ENCODE results near the gene TSPEAR. TPM values are rescaled to one million over a fixed set of nuclear protein-coding genes. Genes with fewer than 3 reads are reported as not detected.
"Not testable (repeated sequence)": the region's sequence is repeated elsewhere in the genome, so short reads cannot be mapped to it uniquely, and the experiment has no call there.

The TSPEAR gene
- polyA plus RNA-seq, 3 donors from 2014 or later, result not detected

- H3K4me3 Mint-ChIP-seq, result no peak overlapping the region
These were observed 205.6 kb downstream of the TSPEAR start for GRCh38 chr21:44505673-44506278.

GRCh38 chr21:44503901-44504399, 207.4 kb downstream of the TSPEAR start:
- Mint-ChIP-seq H3K27me3 (ENCODE audit: low read depth in 3 of 3) (peaks cover 0 to 4% (median 2%) of the 10 kb centered on the region in 3 donors), H3K4me1 (no peaks in the 10 kb centered on the region), H3K36me3 (no peaks in the 10 kb centered on the region), H3K27ac (no peak overlapping the region), H3K9me3 (no peaks in the 10 kb centered on the region), H3K4me3 (no peak overlapping the region)
- no peak for DNase-seq

More at GRCh38 chr21:44505673-44506278, 205.6 kb downstream of the TSPEAR start:
- DNase-seq, result no peak
- Mint-ChIP-seq H3K9me3 (no peaks in the 10 kb centered on the region), H3K36me3 (no peaks in the 10 kb centered on the region), H3K27me3 (ENCODE audit: low read depth in 3 of 3) (peaks cover 0 to 4% (median 3%) of the 10 kb centered on the region in 3 donors), H3K4me1 (no peaks in the 10 kb centered on the region), H3K27ac (no peak overlapping the region)

GRCh38 chr21:44503006-44503889, 208.1 kb downstream of the TSPEAR start:
- not testable (repeated sequence) for H3K9me3 Mint-ChIP-seq; H3K4me3 Mint-ChIP-seq; H3K36me3 Mint-ChIP-seq; H3K27me3 Mint-ChIP-seq (ENCODE audit: low read depth in 3 of 3); DNase-seq; H3K27ac Mint-ChIP-seq; H3K4me1 Mint-ChIP-seq

DNA sequence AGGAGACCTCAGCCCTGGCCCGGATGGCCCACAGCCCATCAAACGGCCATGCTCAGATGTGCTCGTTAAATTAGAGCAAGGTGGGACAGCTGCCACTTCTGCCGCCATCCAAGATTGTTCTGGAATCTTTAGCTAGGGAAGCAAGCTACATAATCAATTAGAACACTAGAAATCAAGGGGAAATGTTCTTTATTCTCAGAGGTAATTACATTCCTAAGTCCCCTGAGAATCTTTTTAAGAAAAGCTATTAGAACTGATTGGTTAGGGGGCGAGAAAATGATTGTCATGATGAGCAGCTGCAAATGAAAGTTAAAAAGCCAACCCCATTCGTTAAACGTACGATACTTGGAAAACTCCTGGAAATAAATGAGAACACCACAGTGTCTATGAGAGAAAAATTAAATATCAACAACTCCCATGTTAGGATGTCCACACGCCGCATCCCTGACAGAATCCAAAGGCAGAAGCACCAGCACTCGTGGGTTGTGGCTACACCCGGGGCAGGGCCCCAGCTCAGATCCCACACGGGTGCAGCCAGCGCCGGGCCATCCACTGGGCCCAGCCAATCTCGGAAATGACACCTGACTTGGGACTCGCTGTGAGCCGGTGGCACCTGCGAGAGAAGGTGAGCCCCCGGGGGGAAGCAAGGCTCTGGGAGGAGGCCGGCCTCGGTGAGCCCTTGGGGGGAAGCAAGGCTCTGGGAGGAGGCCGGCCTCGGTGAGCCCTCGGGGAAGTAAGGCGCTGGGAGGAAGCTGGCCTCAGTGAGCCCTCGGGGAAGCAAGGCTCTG, 209.0 kb downstream of the TSPEAR start:
- H3K4me3 Mint-ChIP-seq, result no peak overlapping the region
- H3K4me1 Mint-ChIP-seq, result no peaks in the 10 kb centered on the region
- no peaks in the 10 kb centered on the region for H3K9me3 Mint-ChIP-seq
- H3K27ac Mint-ChIP-seq, result no peak overlapping the region
- no peaks in the 10 kb centered on the region for H3K36me3 Mint-ChIP-seq
- DNase-seq, result no peak
- H3K27me3 Mint-ChIP-seq (ENCODE audit: low read depth in 3 of 3), result peaks cover 0 to 6% (median 2%) of the 10 kb centered on the region in 3 donors

DNA sequence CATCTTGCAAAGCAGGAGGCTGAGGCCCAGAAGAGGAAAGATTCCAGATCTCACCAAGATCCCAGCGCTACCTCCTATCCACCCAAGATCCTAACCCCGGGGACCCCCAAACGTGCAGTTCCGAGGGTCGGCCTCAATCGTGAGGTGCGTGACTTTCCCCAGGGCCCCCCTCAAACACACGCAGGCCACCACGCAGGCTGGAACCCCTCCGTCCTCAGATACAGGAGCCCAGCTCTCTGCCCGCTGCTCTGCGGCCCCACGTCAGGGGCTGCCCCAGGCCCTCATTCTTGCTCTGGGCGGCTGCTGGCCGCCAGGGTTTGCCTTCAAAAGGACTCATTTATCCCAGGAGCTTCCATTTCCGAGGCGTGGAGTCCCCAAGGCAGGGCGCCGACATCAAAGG, 211.3 kb downstream of the TSPEAR start:
- H3K4me1 Mint-ChIP-seq, result no peaks in the 10 kb centered on the region
- no peaks in the 10 kb centered on the region for H3K9me3 Mint-ChIP-seq
- no peak for DNase-seq
- no peak overlapping the region for H3K27ac Mint-ChIP-seq
- H3K27me3 Mint-ChIP-seq (ENCODE audit: low read depth in 3 of 3), result peaks cover 0 to 5% (median 3%) of the 10 kb centered on the region in 3 donors
- no peaks in the 10 kb centered on the region for H3K36me3 Mint-ChIP-seq
- H3K4me3 Mint-ChIP-seq, result no peak overlapping the region

DNA sequence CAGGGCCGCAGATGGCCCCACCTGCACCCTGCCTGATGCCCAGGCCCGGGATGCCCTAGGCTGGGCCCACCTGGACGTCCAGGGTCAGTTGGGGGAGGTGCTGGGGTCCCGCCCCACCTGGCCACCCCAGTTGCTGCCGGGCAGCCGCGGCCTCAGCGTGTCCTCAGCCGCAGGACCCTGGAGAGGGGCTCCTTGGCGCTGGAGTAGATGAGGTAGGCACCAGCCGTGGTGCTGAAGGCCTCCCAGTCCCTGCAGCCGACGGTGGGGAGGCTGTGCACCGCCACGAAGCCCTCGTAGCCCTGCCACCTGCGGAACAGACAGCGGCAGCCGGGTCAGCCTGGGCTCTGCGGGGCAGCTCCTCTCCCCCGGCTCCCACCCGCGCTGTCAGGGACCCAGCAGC, 211.7 kb downstream of the TSPEAR start:
- Mint-ChIP-seq H3K27ac (no peak overlapping the region), H3K27me3 (ENCODE audit: low read depth in 3 of 3) (peaks cover 0 to 5% (median 5%) of the 10 kb centered on the region in 3 donors), H3K36me3 (no peaks in the 10 kb centered on the region), H3K4me1 (no peaks in the 10 kb centered on the region), H3K4me3 (no peak overlapping the region), H3K9me3 (no peaks in the 10 kb centered on the region)
- DNase-seq, result no peak

DNA sequence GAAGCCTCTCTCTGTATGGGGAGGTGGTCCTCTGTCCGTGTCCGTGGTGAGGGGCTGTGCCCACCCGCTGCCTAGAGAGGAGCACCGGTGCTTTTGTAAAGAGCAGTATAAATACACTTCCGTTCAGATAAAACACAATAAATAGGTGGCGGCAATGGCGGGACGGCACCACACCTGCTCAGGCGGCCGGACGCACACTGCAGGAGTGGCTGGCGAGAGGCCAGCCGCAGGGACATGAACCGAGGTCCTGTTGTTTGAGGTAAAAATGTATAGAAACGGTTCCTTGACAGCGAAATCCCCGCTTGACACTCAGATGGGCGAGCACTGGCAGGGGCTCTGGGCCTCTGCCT, 212.2 kb downstream of the TSPEAR start:
- H3K27ac Mint-ChIP-seq, result no peak overlapping the region
- H3K36me3 Mint-ChIP-seq, result no peaks in the 10 kb centered on the region
- no peaks in the 10 kb centered on the region for H3K4me1 Mint-ChIP-seq
- H3K27me3 Mint-ChIP-seq (ENCODE audit: low read depth in 3 of 3), result peaks cover 0 to 8% (median 5%) of the 10 kb centered on the region in 3 donors
- no peak for DNase-seq
- H3K9me3 Mint-ChIP-seq, result no peaks in the 10 kb centered on the region
- H3K4me3 Mint-ChIP-seq, result no peak overlapping the region

- Mint-ChIP-seq H3K27ac (no peak overlapping the region), H3K4me1 (no peaks in the 10 kb centered on the region), H3K27me3 (ENCODE audit: low read depth in 3 of 3) (peaks cover 0 to 8% (median 5%) of the 10 kb centered on the region in 3 donors), H3K36me3 (no peaks in the 10 kb centered on the region), H3K4me3 (no peak overlapping the region), H3K9me3 (no peaks in the 10 kb centered on the region)
- no peak for DNase-seq
These were observed 212.8 kb downstream of the TSPEAR start for GRCh38 chr21:44498280-44499210.

DNA sequence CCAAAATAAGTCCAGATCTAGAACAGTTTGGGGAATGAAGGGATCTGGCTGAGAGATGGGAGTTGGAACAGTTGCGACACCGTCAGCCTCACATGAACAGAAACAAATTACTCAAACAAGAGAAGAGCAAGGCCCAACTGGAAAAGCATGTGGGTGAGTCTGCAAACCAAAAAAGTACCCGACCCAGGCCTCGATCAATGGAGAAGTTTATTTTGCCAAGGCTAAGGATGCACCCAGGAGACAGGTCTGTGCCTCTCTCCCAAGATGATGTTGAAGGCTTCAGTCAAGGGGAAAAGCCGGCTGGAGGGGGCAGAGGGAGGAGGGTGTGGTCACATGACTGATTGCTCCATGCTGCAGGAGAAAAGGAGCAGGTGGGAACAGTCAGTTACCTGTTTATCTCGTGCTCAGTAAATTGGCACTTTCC, 213.7 kb downstream of the TSPEAR start:
- Mint-ChIP-seq H3K27me3 (ENCODE audit: low read depth in 3 of 3) (peaks cover 0 to 10% (median 9%) of the 10 kb centered on the region in 3 donors), H3K27ac (no peak overlapping the region)

GRCh38 chr21:44496564-44497550, 214.5 kb downstream of the TSPEAR start:
- H3K9me3 Mint-ChIP-seq, result peaks cover 0 to 15% (median 8%) of the 10 kb centered on the region in 6 donors
- peaks cover 0 to 4% (median 0%) of the 10 kb centered on the region in 3 donors for H3K36me3 Mint-ChIP-seq
- no peaks in the 10 kb centered on the region for H3K4me1 Mint-ChIP-seq
- peaks cover 0 to 14% (median 11%) of the 10 kb centered on the region in 3 donors for H3K27me3 Mint-ChIP-seq (ENCODE audit: low read depth in 3 of 3)
- no peak overlapping the region for H3K4me3 Mint-ChIP-seq
- H3K27ac Mint-ChIP-seq, result no peak overlapping the region
- DNase-seq, result no peak

More for the DNA sequence above, 213.7 kb downstream of the TSPEAR start:
- Mint-ChIP-seq H3K4me1 (no peaks in the 10 kb centered on the region), H3K36me3 (peaks cover 0 to 4% (median 0%) of the 10 kb centered on the region in 3 donors), H3K4me3 (no peak overlapping the region), H3K9me3 (peaks cover 0 to 7% (median 5%) of the 10 kb centered on the region in 6 donors)
- DNase-seq, result no peak

DNA sequence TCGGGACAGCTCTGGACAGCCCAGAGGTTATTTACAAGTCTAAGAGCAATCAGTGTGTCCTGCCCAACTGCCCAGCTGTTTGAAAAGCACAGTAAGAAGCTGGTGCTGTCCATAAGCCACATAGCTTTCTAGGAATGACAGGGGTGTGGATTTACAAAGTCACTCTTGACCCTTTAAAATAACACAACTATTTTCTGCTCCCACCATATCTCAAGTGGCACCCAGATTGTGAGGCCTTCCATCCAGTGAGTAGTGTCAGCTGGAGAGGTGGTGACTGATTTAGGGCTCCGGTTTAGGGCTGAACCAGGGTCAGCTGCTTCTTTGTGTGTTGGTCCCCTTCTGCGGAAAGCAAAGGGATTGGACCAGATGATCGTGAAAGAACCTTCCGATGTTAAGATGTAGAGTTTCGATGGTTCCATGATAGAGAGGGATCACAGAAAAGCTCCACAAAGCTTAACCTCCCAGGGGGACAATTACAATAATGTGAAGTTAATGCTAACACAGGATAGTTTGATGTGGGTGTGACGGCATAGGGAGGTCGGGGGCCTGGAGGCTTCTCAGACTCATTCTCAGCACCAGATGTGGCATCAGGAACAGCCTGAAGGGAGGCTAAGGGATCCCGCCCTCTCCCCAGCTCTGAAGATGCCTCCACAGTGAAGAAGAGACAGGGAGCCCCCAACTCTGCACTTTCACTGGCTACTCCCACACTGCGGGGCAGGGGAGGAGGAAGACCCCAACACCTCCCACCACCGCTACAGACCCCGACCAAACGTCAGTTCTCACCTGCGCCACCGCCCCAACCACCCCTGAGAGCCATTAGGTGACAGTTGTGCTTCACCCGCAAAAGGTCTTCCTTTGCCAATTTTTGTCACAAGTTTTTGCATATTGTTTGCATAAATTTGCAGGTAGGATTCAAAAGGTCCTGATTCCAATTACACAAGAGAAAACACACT, 215.5 kb downstream of the TSPEAR start:
- H3K4me1 Mint-ChIP-seq, result no peaks in the 10 kb centered on the region
- peaks cover 0 to 14% (median 11%) of the 10 kb centered on the region in 3 donors for H3K27me3 Mint-ChIP-seq (ENCODE audit: low read depth in 3 of 3)
- peaks cover 0 to 17% (median 8%) of the 10 kb centered on the region in 6 donors for H3K9me3 Mint-ChIP-seq
- DNase-seq, result no peak
- no peak overlapping the region for H3K27ac Mint-ChIP-seq
- no peak overlapping the region for H3K4me3 Mint-ChIP-seq
- H3K36me3 Mint-ChIP-seq, result peaks cover 0 to 4% (median 0%) of the 10 kb centered on the region in 3 donors
